Right lobe of liver (tissue), 6 donors: ENCODE data around the gene YDJC. TPM values are rescaled to one million over a fixed set of nuclear protein-coding genes. Genes with fewer than 3 reads are reported as not detected.

Experiments
- ATAC-seq, 4 donors: fragments of 200-7000 bp; cut with Tn5 transposase; one replicate each; pipeline ENCODE4 v1.9.1; 2020; ENCODE audit warnings: mild to moderate bottlenecking in 4 of 4, moderate library complexity in 4 of 4
- DNase-seq, 3 donors: peaks; one replicate each; pipeline ENCODE4 v3.0.0-alpha.2; 2020
- H3K27ac ChIP-seq, 3 donors: fragments of 200-600 bp; one replicate each; pipeline ENCODE4 v1.8.0; 2022
- H3K27me3 ChIP-seq, 2 donors: fragments of 200-600 bp; one replicate each; pipeline ENCODE4 v1.8.0; 2022
- H3K36me3 ChIP-seq, 4 donors: fragments of 200-600 bp; sonication (generic) in 1 of 4; one replicate each; pipeline versions ENCODE4 v1.5.1 to v1.8.0; 2017 to 2022; ENCODE audit warnings: control low read depth in 1 of 4
- H3K4me1 ChIP-seq, 4 donors: fragments of 200-600 bp; sonication (generic) in 1 of 4; one replicate each; pipeline versions ENCODE4 v1.5.1 to v1.8.0; 2017 to 2022; ENCODE audit warnings: control low read depth in 1 of 4
- H3K4me3 ChIP-seq, 3 donors: fragments of 200-600 bp; one replicate each; pipeline ENCODE4 v1.8.0; 2022
- H3K9me3 ChIP-seq, 4 donors: fragments of 200-600 bp; sonication (generic) in 1 of 4; one replicate each; pipeline versions ENCODE4 v1.5.1 to v1.8.0; 2017 to 2022; ENCODE audit warnings: control low read depth in 1 of 4
- CTCF ChIP-seq, 4 donors: fragments of 200-600 bp in 3 of 4; fragments of 450-650 bp in 1 of 4; IDR thresholded peaks; one replicate each; pipeline versions ENCODE4 v1.5.1 to v1.8.0; 2016 to 2022; ENCODE audit warnings: antibody characterized with exemption in 4 of 4, mild to moderate bottlenecking in 2 of 4
- POLR2A ChIP-seq: fragments of 450-650 bp; IDR thresholded peaks from one replicate; pipeline ENCODE4 v1.6.1; 2017; ENCODE audit warnings: antibody characterized with exemption, mild to moderate bottlenecking
- WGBS: methylation state at CpG from one replicate; pipeline ENCODE4 v1.1.6; 2018; ENCODE audit warnings: low coverage, low lambda C conversion rate; ENCODE audit not compliant: insufficient coverage; ENCODE audit errors: missing lambda C conversion rate; 5-methylcytosine and 5-hydroxymethylcytosine counted together
- intact Hi-C, 2 donors: fragments of 100-400 bp; cut with DNase I; formaldehyde crosslinking; loops; one replicate each; pipeline versions ENCODE4 v1.11.2 to v1.14.1; 2022
- total RNA-seq, 6 experiments: library from RNA; depleted of rRNA in 2 of 6; stranded (reverse); fragments of >200 nt in 2 of 6; fragmentation: NEBNext Ultra II Directional in 3 of 6; extraction: Animal tissue kit (Norgen Biotek cat#: 25700) in 3 of 6; gene quantifications; one replicate each; pipeline versions ENCODE4 v1.1.0 to v1.2.4, GENCODE V29; 2016 to 2023
- donor health status: DM: no; HTN: yes; CAD: no.
- donor health status: DM: no; HTN: no; CAD: no.
- donor health status: DM: no; HTN: no; CAD: no.
- donor health status: DM: no; HTN: yes; CAD: no.
- donor health status: DM: no; HTN: yes; CAD: no.

The YDJC gene
- total RNA-seq, 6 experiments from 2014 or later, result 7.1 to 29.0 (median 7.8) TPM

GRCh38 chr22:21642584-21643448 is 13.0 kb upstream of the YDJC start:
- H3K4me1 ChIP-seq, result peaks cover 0 to 23% (median 8%) of the 10 kb centered on the region in 4 donors
- ATAC-seq (peak; percentile 3 to 29 (median 16)), DNase-seq (peak; percentile 64 to 65 (median 64))
- peak; percentile 42 to 54 (median 53) for TF ChIP-seq CTCF (IDR thresholded peaks at IDR 0.05)
- TF ChIP-seq POLR2A, result no peak
- peaks cover 0 to 11% (median 1%) of the 10 kb centered on the region in 4 donors for H3K36me3 ChIP-seq
- H3K9me3 ChIP-seq, result no peaks in the 10 kb centered on the region
- H3K4me3 ChIP-seq, result peak overlapping the region; percentile 60 to 95 (median 90)
- no peaks in the 10 kb centered on the region for H3K27me3 ChIP-seq
- WGBS, result 0% methylated on average over 9 of the region's 56 CpGs
- intact Hi-C loops, result no loop called here
- H3K27ac ChIP-seq, result peak overlapping the region in 2 of 3 donors; percentile 13 to 40

- Histone ChIP-seq H3K9me3 (no peaks in the 10 kb centered on the region), H3K27me3 (no peaks in the 10 kb centered on the region), H3K36me3 (peaks cover 0 to 11% (median 1%) of the 10 kb centered on the region in 4 donors), H3K4me1 (peaks cover 0 to 23% (median 8%) of the 10 kb centered on the region in 4 donors), H3K27ac (peak within 1 kb of the TSS in 2 of 3 donors; percentile 13 to 45), H3K4me3 (peak within 1 kb of the TSS; percentile 60 to 95 (median 90))
- intact Hi-C loops, result no loop called here
- WGBS, result 0% methylated on average over 14 of the region's 76 CpGs
- ATAC-seq, result peak; percentile 95 to 99 (median 98)
- DNase-seq, result peak; percentile 99
- TF ChIP-seq CTCF (IDR thresholded peaks at IDR 0.05), result peak; percentile 6 to 65 (median 44)
- peak; percentile 90 for TF ChIP-seq POLR2A
These were observed 12.2 kb upstream of the YDJC start, which contains the start of gene SDF2L1 for GRCh38 chr22:21641789-21642583. Gene SDF2L1 (plus strand): TSS chr22:21642302. CDS start chr22:21642337, 35 bp downstream.

- peak in 2 of 3 donors; percentile 61 to 62 for DNase-seq
- TF ChIP-seq POLR2A (no peak), CTCF (IDR thresholded peaks at IDR 0.05) (peak; percentile 31 to 46 (median 40))
- peak overlapping the region; percentile 60 to 95 (median 90) for H3K4me3 ChIP-seq
These were observed 11.6 kb upstream of the YDJC start for GRCh38 chr22:21641417-21641788.

GRCh38 chr22:21640810-21641209 is 11.0 kb upstream of the YDJC start:
- intact Hi-C loops, result no loop called here
- no peak for DNase-seq
- no peak overlapping the region for H3K4me3 ChIP-seq
- H3K9me3 ChIP-seq, result no peaks in the 10 kb centered on the region
- H3K27me3 ChIP-seq, result no peaks in the 10 kb centered on the region
- H3K36me3 ChIP-seq, result peaks cover 0 to 6% (median 1%) of the 10 kb centered on the region in 4 donors
- TF ChIP-seq CTCF (IDR thresholded peaks at IDR 0.05) (no peak), POLR2A (no peak)
- peaks cover 0 to 19% (median 6%) of the 10 kb centered on the region in 4 donors for H3K4me1 ChIP-seq
- no peak for ATAC-seq
- 95% methylated on average over 4 of the region's 5 CpGs for WGBS
- no peak overlapping the region for H3K27ac ChIP-seq

More at GRCh38 chr22:21641417-21641788, 11.6 kb upstream of the YDJC start:
- no peaks in the 10 kb centered on the region for H3K9me3 ChIP-seq
- H3K4me1 ChIP-seq, result peaks cover 0 to 22% (median 7%) of the 10 kb centered on the region in 4 donors
- peak; percentile 48 to 56 (median 50) for ATAC-seq
- intact Hi-C loops, result no loop called here
- H3K36me3 ChIP-seq, result peaks cover 0 to 10% (median 1%) of the 10 kb centered on the region in 4 donors
- peak overlapping the region in 1 of 3 donors; percentile 45 for H3K27ac ChIP-seq
- H3K27me3 ChIP-seq, result no peaks in the 10 kb centered on the region
- under 1% methylated on average over 8 of the region's 9 CpGs for WGBS
